ENCODE results near the gene SEMA5A.
"Not testable (repeated sequence)": the region's sequence is repeated elsewhere in the genome, so short reads cannot be mapped to it uniquely, and the experiment has no call there.

Gene SEMA5A

DNA sequence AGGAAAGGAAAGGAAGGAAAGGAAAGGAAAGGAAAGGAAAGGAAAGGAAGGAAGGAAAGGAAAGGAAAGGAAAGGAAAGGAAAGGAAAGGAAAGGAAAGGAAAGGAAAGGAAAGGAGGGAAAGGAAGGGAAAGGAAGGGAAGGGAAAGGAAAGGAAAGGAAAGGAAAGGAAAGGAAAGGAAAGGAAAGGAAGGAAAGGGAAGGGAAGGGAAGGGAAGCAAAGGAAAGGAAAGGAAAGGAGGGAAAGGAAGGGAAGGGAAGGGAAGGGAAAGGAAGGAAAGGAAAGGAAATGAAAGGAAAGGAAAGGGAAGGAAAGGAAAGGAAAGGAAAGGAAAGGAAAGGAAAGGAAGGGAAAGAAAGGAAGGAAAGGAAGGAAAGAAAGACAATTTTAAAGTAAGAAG lies 192.8 kb downstream of the SEMA5A start:
- not testable (repeated sequence) for DNase-seq

DNA sequence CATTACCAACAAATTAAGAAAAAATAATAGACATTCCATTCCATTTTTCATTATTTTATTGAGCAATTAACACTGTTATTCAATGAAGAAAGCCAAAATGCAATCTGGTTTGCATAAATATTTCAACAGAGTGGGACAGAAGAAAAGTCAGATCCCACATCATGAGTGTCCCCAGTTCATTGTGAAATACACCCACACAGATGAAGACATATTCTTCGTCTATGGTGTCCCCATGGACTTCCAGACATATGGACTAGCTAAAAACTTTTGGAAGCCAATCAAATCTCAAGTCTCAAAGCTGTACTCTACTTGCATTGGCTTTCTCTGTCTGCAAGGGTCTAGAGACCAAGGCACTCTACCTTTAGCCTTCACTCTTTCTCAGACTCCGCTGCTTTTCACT lies 194.3 kb downstream of the SEMA5A start:
- no peak for DNase-seq

DNA sequence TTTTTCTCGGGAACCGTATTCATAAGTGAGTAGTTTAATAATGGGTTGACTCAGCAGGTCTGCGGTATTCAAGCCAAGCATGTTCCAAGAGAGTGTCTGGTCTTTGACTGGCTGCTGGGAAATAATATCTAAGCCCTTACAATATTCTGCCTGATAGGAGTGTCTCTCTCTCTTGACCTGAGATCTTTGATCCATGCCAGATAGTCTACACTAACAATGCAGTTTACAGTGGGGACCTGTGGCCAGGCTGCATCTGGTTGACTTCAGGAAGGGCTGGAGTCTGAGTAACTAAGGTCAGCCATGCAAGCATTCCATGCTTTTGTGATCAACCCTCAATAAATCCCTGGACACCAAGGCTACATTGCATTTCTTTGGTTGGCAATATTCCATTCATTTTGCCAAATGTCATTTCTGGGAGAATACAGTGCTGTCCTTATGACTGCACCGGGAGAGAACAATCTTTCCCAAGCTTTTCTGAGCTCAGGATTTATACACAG lies 195.5 kb downstream of the SEMA5A start:
- no peak for DNase-seq

DNA sequence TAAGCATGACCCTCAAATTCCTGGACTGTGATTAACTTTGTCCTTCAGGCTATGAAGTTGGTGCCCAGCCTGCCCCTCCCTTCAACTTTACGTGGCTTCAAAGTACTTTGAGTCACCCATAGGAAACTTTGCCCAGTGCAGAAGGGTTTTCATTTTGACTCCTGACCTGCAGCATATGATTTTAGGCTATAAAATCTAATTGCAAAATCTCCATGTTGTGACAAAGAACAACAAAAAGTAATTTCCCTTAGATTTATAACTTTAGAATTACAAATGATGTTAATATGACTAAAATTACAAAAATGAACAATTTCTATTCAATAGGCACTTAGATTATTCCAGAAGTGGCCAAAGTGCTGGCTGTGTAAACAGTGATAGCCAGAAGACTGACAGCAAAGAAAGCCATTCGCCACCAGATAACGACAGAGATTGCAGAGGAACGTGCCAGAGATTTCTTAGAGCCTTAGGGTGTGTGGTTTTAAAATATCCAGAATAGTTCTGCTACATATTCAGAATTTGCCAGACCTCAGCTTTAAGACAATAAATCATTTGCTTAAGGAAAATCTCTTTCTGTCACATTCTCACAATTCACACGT lies 197.4 kb downstream of the SEMA5A start:
- no peak for DNase-seq

DNA sequence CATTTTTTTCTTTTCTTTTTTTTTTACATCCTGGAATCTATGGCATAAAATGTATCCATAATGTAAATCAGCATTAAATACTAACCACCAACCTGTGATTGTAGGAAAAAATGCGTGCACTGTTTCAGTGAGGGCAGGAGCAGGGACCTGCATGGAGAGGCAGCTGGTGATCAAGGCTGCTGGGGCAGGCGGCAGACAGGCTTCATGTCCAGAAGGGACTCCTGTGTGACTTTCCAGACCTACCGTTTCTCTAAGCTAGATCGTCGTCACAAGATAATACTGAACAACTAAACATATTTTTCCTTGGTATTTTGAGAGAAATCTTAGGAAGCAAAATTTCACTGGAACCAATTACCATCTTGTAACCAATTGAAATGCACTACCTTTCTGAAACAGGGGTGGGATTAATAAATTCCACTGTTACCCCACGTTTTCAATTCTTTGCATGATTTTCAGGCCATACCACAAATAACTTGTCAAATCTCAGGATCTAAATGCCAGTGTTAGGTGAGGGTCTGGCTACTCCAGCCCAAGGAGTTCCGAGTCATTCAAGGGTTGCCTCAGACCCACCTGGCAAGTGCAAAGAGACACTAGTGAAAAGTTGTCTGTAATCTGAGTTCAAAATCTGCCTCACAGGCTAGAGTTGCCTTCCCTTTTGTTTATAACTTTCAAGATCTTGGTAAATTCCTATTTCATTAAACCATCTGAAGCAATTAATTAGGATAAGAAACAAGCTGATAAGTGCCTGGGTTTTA lies 198.2 kb downstream of the SEMA5A start:
- DNase-seq: no peak

DNA sequence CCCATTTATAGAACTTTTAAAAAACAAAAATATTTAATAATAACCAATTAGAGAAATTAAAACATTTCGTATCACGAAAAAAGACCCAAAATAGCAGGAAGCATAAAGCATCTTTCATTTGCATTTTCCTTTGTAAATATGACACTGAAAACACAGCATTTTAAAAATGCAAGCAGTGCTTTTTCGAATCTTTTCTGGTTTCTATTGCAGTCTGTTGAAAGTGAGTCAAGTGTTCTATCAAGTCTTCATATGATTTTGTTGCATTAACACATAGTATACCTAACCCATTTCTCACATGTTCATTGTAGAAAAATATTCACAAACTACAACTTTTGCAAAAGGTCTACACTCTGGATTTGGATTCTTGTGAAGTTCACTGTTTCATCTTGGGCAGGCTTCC lies 198.8 kb downstream of the SEMA5A start:
- DNase-seq: no peak

DNA sequence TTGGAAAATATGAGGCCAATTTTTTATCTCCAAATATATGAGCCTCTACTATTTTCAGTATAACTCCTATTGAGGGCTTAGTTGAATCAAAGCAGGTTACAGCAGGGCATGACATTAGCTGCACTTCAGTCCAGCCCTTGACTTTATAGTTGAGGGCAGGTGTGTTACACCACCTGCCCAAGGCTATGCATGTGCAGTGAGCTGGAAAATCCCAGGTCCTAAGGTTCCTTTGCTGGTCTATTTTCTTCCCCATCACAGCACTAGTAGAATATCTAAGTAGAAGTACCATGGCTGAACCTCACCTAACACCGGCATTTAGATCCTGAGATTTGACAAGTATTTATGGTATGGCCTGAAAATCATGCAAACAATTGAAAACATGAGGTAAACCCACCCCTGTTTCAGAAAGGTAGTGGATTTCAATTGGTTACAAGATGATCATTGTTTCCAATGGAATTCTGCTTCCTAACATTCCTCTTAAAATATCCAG lies 201.1 kb downstream of the SEMA5A start:
- no peak for DNase-seq

DNA sequence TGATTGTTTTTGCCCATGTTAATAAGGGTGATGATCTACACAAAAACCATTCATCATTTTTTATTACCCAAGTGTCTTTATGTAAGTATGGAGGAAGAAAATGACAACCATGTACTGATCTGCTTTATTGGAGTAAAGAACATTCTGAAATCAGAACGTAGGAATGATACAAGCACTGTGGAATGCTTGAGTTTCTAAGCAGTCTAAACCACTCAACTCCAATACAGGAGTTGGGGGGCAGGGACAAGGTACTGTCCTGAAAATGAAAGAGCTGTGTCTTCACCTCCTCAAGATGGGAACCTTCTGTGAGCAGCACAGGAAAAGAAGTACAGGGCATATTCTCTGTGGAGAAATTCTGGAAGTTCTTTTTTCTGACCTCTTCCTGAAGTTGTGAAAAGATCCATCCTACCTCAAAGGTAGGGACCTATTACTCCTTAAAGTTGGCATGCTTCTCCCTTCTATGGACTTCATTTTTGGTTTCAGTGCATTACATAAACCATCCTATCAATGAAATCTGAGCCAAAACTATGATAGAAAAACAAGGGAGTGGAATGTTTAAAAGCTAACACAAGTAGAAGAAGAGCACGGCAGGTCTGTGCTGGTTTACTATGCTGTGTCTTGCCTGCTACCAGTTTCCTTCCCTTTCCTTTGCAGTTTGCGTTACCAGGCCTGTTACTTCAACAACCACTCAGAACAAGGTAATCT lies 202.6 kb downstream of the SEMA5A start:
- no peak for DNase-seq

DNA sequence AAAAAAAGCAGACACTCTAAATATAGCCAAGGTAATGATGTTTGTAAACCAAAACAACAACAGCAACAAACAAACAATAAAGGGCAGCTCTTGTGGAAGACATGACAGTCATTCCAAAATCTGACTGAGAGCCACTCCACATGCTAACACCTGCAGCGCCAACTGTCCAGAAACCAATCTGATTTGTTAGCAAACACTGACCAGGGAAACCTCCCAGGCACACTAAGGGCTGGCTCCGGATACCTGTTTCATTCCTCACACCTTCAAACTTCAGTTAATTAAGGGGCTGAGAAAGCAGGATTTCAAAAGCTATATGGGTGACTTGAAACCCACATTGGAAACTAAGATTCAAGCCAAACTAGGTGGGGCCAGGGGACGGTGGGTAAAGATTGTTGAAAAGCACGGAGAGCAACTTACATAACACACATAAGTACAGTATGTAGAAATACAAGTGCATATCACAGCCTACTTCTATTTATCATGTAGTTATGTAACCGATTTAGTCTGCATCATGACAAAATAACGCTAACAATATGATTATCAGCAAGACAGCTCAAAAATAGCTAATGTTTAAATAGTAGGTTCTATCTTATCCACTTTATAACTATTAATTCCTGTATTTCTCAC lies 203.6 kb downstream of the SEMA5A start:
- DNase-seq: no peak

DNA sequence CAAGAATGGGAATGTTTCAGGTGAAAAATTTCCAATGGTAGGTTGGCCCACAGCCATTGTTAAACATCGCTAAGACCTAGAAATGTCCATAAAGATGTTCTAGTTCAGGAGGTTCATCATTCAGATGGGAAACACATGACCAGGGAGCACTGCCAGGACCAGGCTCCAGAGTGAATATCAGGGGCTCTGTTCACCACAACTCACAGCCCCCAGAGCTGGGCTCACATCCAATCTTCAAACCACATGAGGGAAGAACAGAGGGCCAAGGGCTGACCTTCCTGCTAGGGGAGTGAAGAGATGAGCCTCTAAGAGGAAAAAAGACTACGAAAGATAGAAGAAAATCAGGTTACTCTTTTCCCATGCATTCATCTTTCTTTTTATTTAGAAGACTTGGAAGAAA lies 205.8 kb downstream of the SEMA5A start:
- DNase-seq: no peak

DNA sequence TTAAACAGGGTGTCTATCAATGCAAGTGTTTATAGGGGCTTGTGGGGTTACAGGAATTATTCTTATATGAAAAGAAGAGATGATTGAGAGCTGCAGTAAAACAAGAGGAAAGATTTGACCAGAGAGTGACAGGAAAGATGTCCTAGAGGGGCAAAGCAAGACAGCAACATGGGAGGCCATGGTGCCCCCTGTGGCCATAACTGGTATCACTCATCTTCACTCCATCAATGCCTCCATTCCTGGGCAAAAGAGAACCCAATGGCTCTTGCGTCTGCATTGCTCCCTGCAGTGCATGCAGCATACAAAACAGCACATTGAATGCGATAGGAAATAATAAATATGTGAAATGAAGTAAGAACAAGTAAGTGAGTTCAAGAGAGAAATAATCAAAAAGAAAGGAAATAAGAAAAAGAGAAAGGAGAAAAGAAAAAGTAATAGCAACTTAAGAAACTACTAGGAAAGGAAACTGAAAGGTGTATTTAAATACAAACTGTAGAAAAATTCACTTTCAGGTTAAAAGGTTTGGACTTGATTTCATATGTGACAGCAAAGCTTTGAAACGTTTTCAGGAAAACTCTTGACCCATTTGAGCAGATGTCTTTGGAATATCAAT lies 206.6 kb downstream of the SEMA5A start:
- no peak for DNase-seq

DNA sequence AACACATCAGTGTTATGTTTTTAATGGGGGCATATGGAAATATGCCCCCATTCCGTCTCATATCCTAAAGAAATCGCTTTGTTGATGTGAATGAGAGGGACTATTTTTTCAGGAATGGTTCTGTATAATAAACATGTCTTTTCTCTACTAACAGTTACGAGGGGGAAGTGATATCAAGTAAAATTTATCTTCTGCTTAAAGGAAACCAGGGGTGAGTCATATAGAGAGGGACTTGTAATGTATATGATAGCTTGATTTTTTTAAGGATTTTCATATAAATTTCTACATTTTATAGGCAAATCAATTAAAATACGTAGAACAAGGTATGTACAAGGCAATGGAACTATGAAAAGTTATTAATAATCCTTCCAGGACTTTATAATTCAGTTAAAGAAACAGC lies 207.1 kb downstream of the SEMA5A start:
- DNase-seq: no peak

DNA sequence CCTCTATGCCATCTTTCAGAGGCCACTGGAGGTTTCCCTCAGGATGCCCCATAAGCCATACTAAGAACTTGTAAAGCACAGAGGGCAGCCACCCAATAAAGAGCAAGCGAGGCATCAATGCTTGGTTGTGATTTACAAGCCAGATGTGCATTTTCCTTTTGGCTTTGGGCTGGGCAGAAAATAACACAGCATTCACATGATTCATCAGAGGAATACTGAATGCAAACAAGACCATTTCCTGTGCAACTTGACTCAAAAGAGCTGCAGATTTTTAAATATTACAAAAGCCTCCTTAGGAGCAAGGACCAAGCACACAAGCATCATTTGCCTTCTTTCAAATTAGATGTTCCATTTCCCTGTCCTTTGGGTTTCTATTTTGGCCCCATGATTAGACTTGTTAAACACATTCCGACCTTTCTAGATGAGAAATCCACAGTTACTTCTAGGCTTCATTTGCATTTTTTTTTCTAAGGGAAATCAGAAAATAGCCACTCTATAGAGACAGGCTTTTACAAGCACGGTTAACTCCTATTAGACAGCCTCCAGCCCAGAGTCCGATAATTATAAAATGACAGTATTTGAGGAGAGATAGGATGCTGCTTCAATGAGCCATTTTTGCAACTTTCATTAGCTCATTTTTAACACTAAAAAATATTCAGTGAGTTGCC lies 207.8 kb downstream of the SEMA5A start:
- DNase-seq: peak; percentile 75

DNA sequence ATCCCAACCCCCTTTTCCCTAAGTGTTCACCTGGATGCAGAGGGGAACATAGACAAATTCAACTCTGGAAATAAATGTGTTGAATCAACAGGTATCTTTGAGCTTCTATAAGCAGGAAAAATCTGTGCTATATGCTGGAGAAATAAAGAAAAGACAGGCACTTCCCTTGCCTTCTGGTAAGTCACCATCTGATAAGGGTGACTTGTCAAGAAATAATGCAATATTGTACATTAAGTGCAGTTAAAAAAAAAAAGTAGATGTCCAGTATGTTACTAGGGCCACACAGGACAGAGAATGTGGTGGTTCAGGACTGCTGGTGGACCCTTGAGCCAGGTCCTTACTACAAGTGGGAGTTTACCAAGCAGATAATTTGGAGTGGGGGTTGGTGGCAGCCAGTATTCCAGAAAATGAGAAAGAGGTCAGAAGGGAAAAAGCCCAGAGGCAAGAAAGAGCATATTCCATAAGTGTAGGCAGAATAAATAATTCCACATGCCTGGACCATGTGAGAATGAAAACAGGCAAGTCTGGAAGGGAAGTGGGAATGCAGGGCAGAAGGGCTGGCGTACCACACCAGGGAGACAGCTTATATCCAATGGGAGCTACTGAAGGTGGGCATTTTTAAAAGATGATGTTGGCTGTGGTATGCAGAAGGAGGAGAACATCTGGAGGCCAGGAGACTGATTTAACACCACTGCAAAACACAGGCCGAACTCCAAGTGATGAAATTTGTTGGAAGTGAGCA lies 209.9 kb downstream of the SEMA5A start:
- no peak for DNase-seq

DNA sequence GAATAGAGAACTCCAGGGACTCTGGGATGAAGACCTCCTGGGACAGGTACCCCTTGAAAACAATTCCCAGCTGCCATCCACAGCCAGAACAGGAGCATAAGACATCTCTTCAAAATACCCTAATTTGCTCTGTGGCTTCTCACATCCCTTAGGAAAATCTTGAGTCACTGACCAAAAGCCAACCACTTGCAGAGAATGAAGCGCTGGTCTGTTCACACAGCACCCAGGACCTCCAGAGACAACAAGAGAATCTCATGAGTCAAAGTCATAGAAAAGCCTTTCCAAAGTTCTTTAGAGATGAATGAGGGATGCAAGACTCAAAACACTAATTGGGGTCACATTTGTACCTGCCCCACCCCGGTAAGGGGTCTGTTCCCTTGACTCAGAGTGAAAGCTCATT lies 210.6 kb downstream of the SEMA5A start:
- no peak for DNase-seq

DNA sequence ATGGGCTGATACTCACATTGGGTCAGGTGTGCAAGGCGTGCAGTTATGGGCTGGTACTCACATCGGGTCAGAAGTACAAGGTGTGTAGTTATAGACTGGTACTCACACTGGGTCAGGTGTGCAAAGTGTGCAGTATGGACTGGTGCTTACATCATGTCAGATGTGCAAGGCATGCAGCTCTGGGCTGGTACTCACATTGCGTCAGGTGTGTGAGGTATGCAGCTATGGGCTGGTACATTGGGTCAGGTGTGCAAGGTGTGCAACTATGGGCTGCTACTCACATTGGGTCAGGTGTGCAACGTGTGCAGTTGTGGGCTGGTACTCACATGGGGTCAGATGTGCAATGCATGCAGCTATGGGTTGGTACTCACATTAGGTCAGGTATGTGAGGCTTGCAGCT lies 213.8 kb downstream of the SEMA5A start:
- no peak for DNase-seq

DNA sequence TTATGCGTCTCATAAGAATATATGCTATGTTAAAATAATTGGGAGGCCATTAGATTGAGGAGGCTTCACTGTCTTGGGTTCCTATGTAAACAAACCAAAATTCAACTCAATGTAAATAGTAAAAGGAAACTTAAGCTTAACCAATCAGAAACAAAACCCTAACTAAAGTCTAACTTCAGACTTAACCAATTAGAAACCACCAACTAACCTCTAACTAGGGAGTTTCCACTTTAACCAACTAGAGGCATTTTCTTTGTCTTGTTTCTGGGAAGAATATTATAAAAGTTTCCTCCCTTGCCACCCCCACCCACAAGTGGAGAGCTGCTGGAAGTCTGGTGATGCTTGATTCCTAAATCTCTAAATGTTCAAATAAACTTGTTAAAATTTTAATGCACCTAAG lies 214.5 kb downstream of the SEMA5A start:
- DNase-seq: no peak

DNA sequence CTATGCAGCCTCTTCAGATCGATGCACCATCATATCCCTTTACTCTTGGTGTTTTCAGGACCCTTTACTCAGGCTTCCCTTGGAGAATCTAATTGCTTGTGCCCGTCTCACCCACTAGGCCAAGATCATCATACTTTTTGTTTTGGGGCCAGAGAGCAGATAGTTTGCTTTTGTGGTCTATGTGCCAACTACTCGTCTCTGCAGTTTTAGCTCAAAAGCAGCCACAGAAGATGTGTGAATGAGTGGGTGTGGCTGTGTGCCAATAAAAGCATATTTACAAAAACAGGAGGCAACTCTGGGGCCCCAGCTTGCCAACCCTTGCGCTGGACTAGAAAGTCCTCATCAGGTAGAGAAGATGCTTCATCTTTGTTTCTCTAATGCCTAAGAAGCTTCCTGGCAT lies 216.8 kb downstream of the SEMA5A start:
- DNase-seq: no peak

DNA sequence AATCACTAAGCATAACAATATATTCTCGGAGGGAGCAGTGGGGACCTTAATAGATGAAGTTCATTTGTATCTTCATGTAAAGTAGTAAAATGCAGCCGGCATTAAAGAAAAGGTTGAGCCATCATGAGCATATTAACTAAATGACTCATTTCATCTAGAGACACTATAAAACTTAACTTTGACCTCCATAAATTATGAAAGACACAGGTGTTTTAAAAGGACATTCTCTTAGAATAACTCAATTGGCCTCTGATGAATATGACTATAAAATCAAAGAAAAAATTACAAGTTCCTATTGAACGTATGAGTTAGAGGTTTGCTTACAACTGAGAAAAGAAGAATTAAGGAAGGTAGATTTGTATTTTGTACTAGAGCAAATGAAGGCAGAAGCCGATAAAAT lies 220.3 kb downstream of the SEMA5A start:
- no peak for DNase-seq

DNA sequence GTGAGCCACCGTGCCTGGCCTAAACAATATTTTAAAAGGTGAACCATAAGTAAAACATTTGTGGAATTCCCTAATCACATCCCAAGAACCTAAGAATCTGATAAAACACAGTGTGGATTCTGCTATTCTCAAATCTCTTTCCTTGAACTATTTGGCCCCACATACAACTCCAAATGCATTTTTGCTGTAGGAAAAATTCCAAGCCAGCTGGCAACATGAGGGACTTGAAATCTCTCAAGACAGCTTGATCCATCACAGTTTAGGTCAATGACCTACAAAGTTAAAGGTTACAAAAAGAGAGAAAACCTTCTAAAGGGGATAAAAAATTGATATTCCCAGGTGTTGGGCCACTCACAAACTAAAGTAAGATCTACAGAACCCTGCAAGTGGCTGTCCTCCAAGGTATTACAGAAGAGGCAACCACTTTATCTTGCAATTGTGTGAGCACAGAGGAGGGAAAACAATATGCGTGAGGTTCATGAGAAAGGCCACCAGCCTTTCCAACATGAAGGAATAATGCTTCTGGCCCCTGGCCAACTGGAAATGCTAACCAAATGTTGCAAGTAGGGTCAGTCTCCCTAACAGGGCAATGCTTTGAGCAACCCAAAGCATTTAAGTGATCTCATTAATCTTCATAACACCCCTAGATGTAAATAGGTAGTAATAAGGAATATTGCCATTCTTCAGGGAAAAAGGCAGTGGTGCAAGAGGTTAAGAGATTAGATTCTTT lies 221.4 kb downstream of the SEMA5A start:
- no peak for DNase-seq

DNA sequence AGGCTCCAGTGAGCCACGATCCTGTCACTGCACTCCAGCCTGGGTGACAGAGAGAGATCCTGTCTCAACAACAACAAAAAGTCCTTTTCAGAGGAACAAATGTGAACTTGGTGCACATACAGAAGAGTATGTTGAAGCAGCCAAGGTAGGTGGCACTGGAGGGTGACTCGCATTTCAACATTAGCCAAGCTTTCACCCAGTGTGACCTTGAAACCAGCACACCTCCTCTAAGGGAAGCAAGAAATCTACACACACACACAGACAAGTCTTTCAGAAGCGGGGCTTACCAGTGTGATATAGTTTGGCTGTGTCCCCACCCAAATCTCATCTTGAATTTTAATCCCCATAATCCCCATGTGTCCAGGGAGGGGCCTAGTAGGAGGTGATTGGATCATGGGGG lies 225.2 kb downstream of the SEMA5A start:
- DNase-seq: no peak

All from NCI-H526 treated with DMSO at 0.1 percent for 48 hours (cell line).